Activated CD4-positive, alpha-beta T cell treated with anti-CD3 and anti-CD28 coated beads for 4 hours (primary cell): ENCODE measurements around the gene MED1.

ENCODE experiments used
- DNase-seq, 2 donors: peaks; one replicate each; pipeline ENCODE4 v3.0.0-alpha.2; 2020

MED1 gene

DNA sequence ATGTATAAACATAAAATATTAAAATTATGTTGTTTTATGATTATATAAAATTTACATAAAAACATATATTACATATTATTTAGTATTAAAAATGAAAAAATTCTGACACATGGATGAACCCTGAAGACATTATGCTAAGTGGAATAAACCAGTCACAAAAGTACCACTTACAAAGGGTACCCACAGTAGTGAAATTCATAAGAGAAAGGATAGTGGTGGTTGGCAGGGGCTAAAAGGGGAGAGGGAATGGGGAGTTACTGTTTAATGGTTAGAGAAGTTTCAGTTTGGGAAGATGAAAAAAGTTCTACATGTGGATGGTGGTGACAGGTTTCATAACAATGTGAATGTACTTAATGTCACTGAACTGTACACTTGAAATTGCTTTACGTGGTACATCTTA lies 91.1 kb downstream of the MED1 start:
- DNase-seq, result no peak

DNA sequence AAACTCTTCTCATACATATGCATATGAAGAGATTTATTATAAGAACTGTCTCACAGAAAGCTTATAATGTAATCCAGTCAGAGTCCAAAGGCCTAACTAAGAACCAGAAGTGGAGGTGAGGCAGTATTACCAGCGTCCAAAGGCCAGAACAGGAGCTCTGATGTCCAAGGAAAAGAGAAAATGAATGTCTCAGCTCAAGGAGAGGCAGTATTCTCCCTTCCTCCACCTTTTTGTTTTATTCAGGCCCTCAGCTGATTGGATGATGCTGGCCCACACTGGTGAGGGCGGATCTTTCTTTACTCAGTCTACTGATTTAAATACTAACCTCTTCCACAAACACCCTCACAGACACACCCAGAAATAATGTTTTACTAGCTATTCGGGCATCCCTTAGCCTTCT lies 93.1 kb downstream of the MED1 start:
- DNase-seq, result no peak

- DNase-seq, result no peak
Observed at GRCh38 chr17:39357488-39357887, 93.6 kb downstream of the MED1 start.
